GM23248 (cell line): ENCODE data around the gene PRPF38B. TPM values are rescaled to one million over a fixed set of nuclear protein-coding genes. Genes with fewer than 3 reads are reported as not detected.

ENCODE experiments used
- DNase-seq: peaks from one replicate; pipeline ENCODE4 v3.0.0-alpha.2; 2015
- H2AFZ ChIP-seq: fragments of 200-600 bp; sonication (generic); 2 replicates; pipeline ENCODE4 v1.6.1; 2016; ENCODE audit warnings: antibody characterized with exemption
- H3F3A ChIP-seq: fragments of 200-600 bp; sonication (generic); 2 replicates; pipeline ENCODE4 v1.6.1; 2016; ENCODE audit warnings: mild to moderate bottlenecking, antibody characterized with exemption, mixed run types; ENCODE audit not compliant: insufficient read depth
- H3K27ac ChIP-seq: fragments of 200-600 bp; sonication (generic); 2 replicates; pipeline ENCODE4 v1.5.1; 2016; ENCODE audit warnings: mild to moderate bottlenecking
- H3K27me3 ChIP-seq: fragments of 200-600 bp; sonication (generic); replicated peaks from 2 replicates; pipeline ENCODE4 v1.6.1; 2016; ENCODE audit warnings: mild to moderate bottlenecking; ENCODE audit not compliant: insufficient read depth
- H3K36me3 ChIP-seq: fragments of 200-600 bp; sonication (generic); 2 replicates; pipeline ENCODE4 v1.6.1; 2016; ENCODE audit warnings: low read depth, mild to moderate bottlenecking
- H3K4me1 ChIP-seq: fragments of 200-600 bp; sonication (generic); 2 replicates; pipeline ENCODE4 v1.6.1; 2016; ENCODE audit warnings: mild to moderate bottlenecking; ENCODE audit not compliant: insufficient read depth
- H3K4me2 ChIP-seq: fragments of 200-600 bp; sonication (generic); one replicate; pipeline ENCODE4 v1.6.1; 2016; ENCODE audit warnings: mild to moderate bottlenecking; ENCODE audit not compliant: unreplicated experiment
- H3K4me3 ChIP-seq: fragments of 200-600 bp; sonication (generic); 2 replicates; pipeline ENCODE4 v1.5.1; 2016; ENCODE audit warnings: mild to moderate bottlenecking
- H3K79me2 ChIP-seq: fragments of 200-600 bp; sonication (generic); 2 replicates; pipeline ENCODE4 v1.6.1; 2016; ENCODE audit warnings: mild to moderate bottlenecking; ENCODE audit not compliant: insufficient read depth
- H3K9ac ChIP-seq: fragments of 200-600 bp; sonication (generic); 2 replicates; pipeline ENCODE4 v1.6.1; 2016; ENCODE audit warnings: mild to moderate bottlenecking
- H3K9me2 ChIP-seq: fragments of 200-600 bp; sonication (generic); 2 replicates; pipeline ENCODE4 v1.6.1; 2016; ENCODE audit warnings: mixed run types, mild to moderate bottlenecking, moderate library complexity; ENCODE audit not compliant: insufficient read depth
- H3K9me3 ChIP-seq: fragments of 200-600 bp; sonication (generic); one replicate; pipeline ENCODE4 v1.6.1; 2017; ENCODE audit warnings: low read depth
- H4K20me1 ChIP-seq: fragments of 200-600 bp; sonication (generic); 2 replicates; pipeline ENCODE4 v1.6.0; 2016; ENCODE audit not compliant: insufficient read depth
- EZH2 ChIP-seq: fragments of 200-600 bp; sonication (generic); IDR thresholded peaks from 2 replicates; pipeline ENCODE4 v1.6.1; 2018; ENCODE audit warnings: antibody characterized with exemption, mild to moderate bottlenecking; ENCODE audit not compliant: insufficient read depth, poor library complexity, severe bottlenecking
- EZH2phosphoT487 ChIP-seq: fragments of 200-600 bp; sonication (generic); IDR thresholded peaks from 2 replicates; pipeline ENCODE4 v1.6.1; 2018; ENCODE audit warnings: antibody characterized with exemption, moderate library complexity, mild to moderate bottlenecking, low read depth; ENCODE audit not compliant: insufficient read depth
- WGBS, 2 experiments: methylation state at CpG; one replicate each; pipeline ENCODE4 v1.1.6; 2015 to 2017; ENCODE audit warnings: low lambda C conversion rate in 2 of 2, low coverage in 1 of 2; ENCODE audit errors: missing lambda C conversion rate in 2 of 2; 5-methylcytosine and 5-hydroxymethylcytosine counted together
- in situ Hi-C: fragments of 300-500 bp; cut with MboI; formaldehyde crosslinking; loops from 2 replicates; pipeline ENCODE4 v1.15.0; 2020
- polyA plus RNA-seq: library from polyadenylated mRNA; unstranded; fragments of >200 nt; fragmentation: Nextera tagmentation; extraction: Ambion mirVana; gene quantifications from 2 replicates; pipeline ENCODE4 v1.2.1, GENCODE V29; 2016
- total RNA-seq: library from RNA; depleted of rRNA; stranded (reverse); fragments of >200 nt; shearing (Covaris generic); gene quantifications from 2 replicates; pipeline ENCODE4 v1.2.3, GENCODE V29; 2014

Gene PRPF38B
- total and polyA plus RNA-seq, 2 experiments from 2014 or later = 10.9 to 25.6 TPM

GRCh38 chr1:108722292-108722691, 30.2 kb downstream of the PRPF38B start:
- Histone ChIP-seq H3K27me3 (no peaks in the 10 kb centered on the region), H2AFZ (peak overlapping the region; percentile 69), H3K9ac (0 out of 2 replicates have a peak overlapping the region, but pooled peaks have one; percentile 16), H3F3A (peaks cover 35% of the 10 kb centered on the region), H3K79me2 (no peaks in the 10 kb centered on the region), H3K9me2 (no peaks in the 10 kb centered on the region), H3K27ac (peak overlapping the region; percentile 87), H3K4me1 (peaks cover 32% of the 10 kb centered on the region), H3K4me3 (peak overlapping the region; percentile 37), H4K20me1 (no peaks in the 10 kb centered on the region), H3K9me3 (no peaks in the 10 kb centered on the region), H3K4me2 (peak overlapping the region; percentile 28), H3K36me3 (no peaks in the 10 kb centered on the region)
- TF ChIP-seq EZH2 = no peak
- TF ChIP-seq EZH2phosphoT487 = no peak
- DNase-seq = peak; percentile 42
- 66 to 69% methylated on average over 6 of the region's 6 CpGs for WGBS, 2 experiments
- in situ Hi-C loops = no loop called here

GRCh38 chr1:108725906-108726305, 33.8 kb downstream of the PRPF38B start:
- Histone ChIP-seq H3K27me3 (no peaks in the 10 kb centered on the region), H3K27ac (no peak overlapping the region), H3K4me3 (no peak overlapping the region), H2AFZ (no peak overlapping the region), H3K9me2 (no peaks in the 10 kb centered on the region), H3K79me2 (no peaks in the 10 kb centered on the region), H3K36me3 (no peaks in the 10 kb centered on the region), H3F3A (peaks cover 13% of the 10 kb centered on the region; the same call in 1 of the 2 replicates), H3K4me2 (no peak overlapping the region), H3K4me1 (peaks cover 12% of the 10 kb centered on the region), H3K9me3 (no peaks in the 10 kb centered on the region), H4K20me1 (no peaks in the 10 kb centered on the region), H3K9ac (no peak overlapping the region)
- in situ Hi-C loops = no loop called here
- DNase-seq = no peak
- TF ChIP-seq EZH2 (no peak), EZH2phosphoT487 (no peak)
- WGBS, 2 experiments = 63 to 74% methylated on average over 1 of the region's 1 CpG

GRCh38 chr1:108728327-108728923, 36.3 kb downstream of the PRPF38B start:
- Histone ChIP-seq H3K36me3 (no peaks in the 10 kb centered on the region), H2AFZ (no peak overlapping the region), H3K4me1 (no peaks in the 10 kb centered on the region), H3K9me3 (no peaks in the 10 kb centered on the region), H3K9me2 (no peaks in the 10 kb centered on the region), H3K4me3 (no peak overlapping the region), H3K27me3 (no peaks in the 10 kb centered on the region), H3K9ac (no peak overlapping the region), H3K27ac (no peak overlapping the region), H3F3A (no peaks in the 10 kb centered on the region), H3K79me2 (no peaks in the 10 kb centered on the region), H4K20me1 (no peaks in the 10 kb centered on the region), H3K4me2 (no peak overlapping the region)
- WGBS, 2 experiments = 82 to 85% methylated on average over 8 of the region's 8 CpGs
- TF ChIP-seq EZH2phosphoT487 (no peak), EZH2 (no peak)
- in situ Hi-C loops = no loop called here
- DNase-seq = no peak

- Histone ChIP-seq H3F3A (no peaks in the 10 kb centered on the region), H3K27me3 (no peaks in the 10 kb centered on the region), H4K20me1 (no peaks in the 10 kb centered on the region), H3K4me2 (no peak overlapping the region), H3K27ac (no peak overlapping the region), H3K79me2 (no peaks in the 10 kb centered on the region), H3K9me2 (no peaks in the 10 kb centered on the region), H3K36me3 (no peaks in the 10 kb centered on the region), H2AFZ (no peak overlapping the region), H3K9me3 (no peaks in the 10 kb centered on the region), H3K9ac (no peak overlapping the region), H3K4me1 (no peaks in the 10 kb centered on the region), H3K4me3 (no peak overlapping the region)
- in situ Hi-C loops = no loop called here
- DNase-seq = no peak
- WGBS, 2 experiments = 87 to 90% methylated on average over 3 to 4 of the region's 4 CpGs
- TF ChIP-seq EZH2phosphoT487 = no peak
- TF ChIP-seq EZH2 = no peak
Observed at GRCh38 chr1:108729481-108729880, 37.4 kb downstream of the PRPF38B start.
